ENCODE data around the gene FES.

- TF ChIP-seq CTCF (conservative IDR thresholded peaks at IDR 0.05; ENCODE audit: low read length) (no peak), EZH2phosphoT487 (IDR thresholded peaks at IDR 0.05; ENCODE audit: borderline replicate concordance, low read depth, low read length) (no peak)
Measured at GRCh38 chr15:90862964-90863778, 21.1 kb upstream of the FES start.

Measured in OCI-LY7 (cell line).